OCI-LY3 (cell line): ENCODE measurements around the gene ACSF3.
A peak's percentile ranks its signal among the peaks of the same experiment; 100 is the strongest.
"Not testable (repeated sequence)": the region's sequence is repeated elsewhere in the genome, so short reads cannot be mapped to it uniquely, and the experiment has no call there.

Experiments used
- H2AFZ ChIP-seq: fragments of 200-600, 300-600 bp; shearing (Covaris generic); 2 replicates; pipeline ENCODE4 v1.6.0; 2014; ENCODE audit warnings: antibody characterized with exemption, low read depth, low read length
- H3K27ac ChIP-seq: fragments of 200-600, 300-600 bp; sonication (generic); 2 replicates; pipeline ENCODE4 v1.5.1; 2014; ENCODE audit warnings: mild to moderate bottlenecking, low read length, moderate library complexity, mixed read lengths
- H3K27me3 ChIP-seq: fragments of 200-600, 300-600 bp; sonication (generic); 2 replicates; pipeline ENCODE4 v1.6.1; 2014; ENCODE audit warnings: low read depth, low read length, mixed read lengths
- H3K36me3 ChIP-seq: fragments of 200-600, 300-600 bp; sonication (generic); replicated peaks from 2 replicates; pipeline ENCODE3; 2014; ENCODE audit warnings: low read depth, low read length, mixed read lengths
- H3K4me1 ChIP-seq: fragments of 300-600, 200-600 bp; sonication (generic); 2 replicates; pipeline ENCODE4 v1.6.1; 2014; ENCODE audit warnings: low read length, mixed read lengths
- H3K4me2 ChIP-seq: fragments of 200-600, 300-600 bp; sonication (generic); 2 replicates; pipeline ENCODE4 v1.6.1; 2014; ENCODE audit warnings: low read length, mixed read lengths
- H3K4me3 ChIP-seq: fragments of 300-600, 200-600 bp; sonication (generic); 2 replicates; pipeline ENCODE4 v1.5.1; 2014; ENCODE audit warnings: antibody characterized with exemption, mild to moderate bottlenecking, low read length, moderate library complexity
- H3K79me2 ChIP-seq: fragments of 300-600, 200-600 bp; shearing (Covaris generic); 2 replicates; pipeline ENCODE4 v1.6.1; 2014; ENCODE audit warnings: mild to moderate bottlenecking, low read length, mixed read lengths
- H3K9ac ChIP-seq: fragments of 300-600, 200-600 bp; shearing (Covaris generic); 2 replicates; pipeline ENCODE4 v1.6.0; 2014; ENCODE audit warnings: mild to moderate bottlenecking, low read length, moderate library complexity
- H3K9me3 ChIP-seq: fragments of 200-600, 300-600 bp; shearing (Covaris generic); 2 replicates; pipeline ENCODE4 v1.6.1; 2014; ENCODE audit warnings: low read length, mixed read lengths; ENCODE audit not compliant: insufficient read depth
- H4K20me1 ChIP-seq: fragments of 200-600, 300-600 bp; sonication (generic); 2 replicates; pipeline ENCODE4 v1.6.1; 2016; ENCODE audit warnings: low read length, mixed read lengths; ENCODE audit not compliant: insufficient read depth
- EZH2phosphoT487 ChIP-seq: fragments of 200-600 bp; shearing (Covaris generic); IDR thresholded peaks from 2 replicates; pipeline ENCODE4 v1.6.1; 2018; ENCODE audit warnings: antibody characterized with exemption, mixed run types, low read depth
- TF ChIP-seq, protein P1 (sequence below): fragments of 200-600, 300-600 bp; sonication (generic); IDR thresholded peaks from 2 replicates; pipeline ENCODE4 v1.5.1; 2014; ENCODE audit warnings: antibody characterized with exemption, low read length, low read depth

Gene ACSF3

DNA sequence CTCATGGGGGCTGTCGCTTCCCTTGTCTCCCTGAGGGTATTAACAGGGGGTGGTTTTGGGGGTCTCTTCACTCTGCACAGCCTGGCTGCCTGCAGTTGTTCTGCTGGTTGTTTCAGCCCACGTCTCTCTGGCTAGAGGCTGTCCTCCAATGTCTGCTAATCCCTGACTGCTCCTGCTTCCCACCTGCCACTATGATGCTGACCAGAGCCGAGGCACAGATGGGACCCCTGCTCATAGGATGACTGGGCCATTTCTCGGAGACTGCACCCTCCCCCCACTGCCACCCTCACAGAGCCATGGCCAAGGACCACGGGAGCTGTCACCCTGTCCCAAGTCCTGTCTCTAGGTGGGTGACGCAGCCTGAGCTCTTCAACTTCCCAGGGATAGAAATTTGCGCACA is 1.6 kb upstream of the ACSF3 start:
- Histone ChIP-seq H3K36me3 (peaks cover 15% of the 10 kb centered on the region), H3K4me2 (no peak overlapping the region), H3K4me1 (peaks cover 28% of the 10 kb centered on the region), H4K20me1 (peaks cover 17% of the 10 kb centered on the region), H3K27me3 (peaks cover 32% of the 10 kb centered on the region), H3K27ac (no peak overlapping the region), H3K4me3 (no peak overlapping the region), H2AFZ (no peak overlapping the region), H3K9me3 (no peaks in the 10 kb centered on the region; the same call in 1 of the 2 replicates), H3K79me2 (peaks cover 33% of the 10 kb centered on the region), H3K9ac (no peak overlapping the region)
- TF ChIP-seq, protein P1, sequence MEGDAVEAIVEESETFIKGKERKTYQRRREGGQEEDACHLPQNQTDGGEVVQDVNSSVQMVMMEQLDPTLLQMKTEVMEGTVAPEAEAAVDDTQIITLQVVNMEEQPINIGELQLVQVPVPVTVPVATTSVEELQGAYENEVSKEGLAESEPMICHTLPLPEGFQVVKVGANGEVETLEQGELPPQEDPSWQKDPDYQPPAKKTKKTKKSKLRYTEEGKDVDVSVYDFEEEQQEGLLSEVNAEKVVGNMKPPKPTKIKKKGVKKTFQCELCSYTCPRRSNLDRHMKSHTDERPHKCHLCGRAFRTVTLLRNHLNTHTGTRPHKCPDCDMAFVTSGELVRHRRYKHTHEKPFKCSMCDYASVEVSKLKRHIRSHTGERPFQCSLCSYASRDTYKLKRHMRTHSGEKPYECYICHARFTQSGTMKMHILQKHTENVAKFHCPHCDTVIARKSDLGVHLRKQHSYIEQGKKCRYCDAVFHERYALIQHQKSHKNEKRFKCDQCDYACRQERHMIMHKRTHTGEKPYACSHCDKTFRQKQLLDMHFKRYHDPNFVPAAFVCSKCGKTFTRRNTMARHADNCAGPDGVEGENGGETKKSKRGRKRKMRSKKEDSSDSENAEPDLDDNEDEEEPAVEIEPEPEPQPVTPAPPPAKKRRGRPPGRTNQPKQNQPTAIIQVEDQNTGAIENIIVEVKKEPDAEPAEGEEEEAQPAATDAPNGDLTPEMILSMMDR, result no peak
- TF ChIP-seq EZH2phosphoT487, result no peak

DNA sequence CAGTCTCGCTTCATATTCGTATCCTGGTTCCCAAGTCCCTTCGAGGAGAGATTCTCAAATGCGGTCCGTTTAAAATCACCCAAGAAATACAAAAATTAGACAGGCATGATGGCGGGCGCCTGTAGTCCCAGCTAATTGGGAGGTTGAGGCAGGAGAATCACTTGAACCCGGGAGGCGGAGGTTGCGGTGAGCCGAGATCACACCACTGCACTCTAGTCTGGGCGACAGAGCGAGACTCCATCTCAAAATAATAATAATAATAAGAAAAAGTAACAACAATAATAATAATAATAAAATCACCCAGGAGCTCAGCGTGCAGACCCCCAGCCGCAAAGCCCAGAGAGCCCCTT is 425 bp upstream of the ACSF3 start:
- H3K4me3 ChIP-seq, result peak overlapping the region; percentile 88

DNA sequence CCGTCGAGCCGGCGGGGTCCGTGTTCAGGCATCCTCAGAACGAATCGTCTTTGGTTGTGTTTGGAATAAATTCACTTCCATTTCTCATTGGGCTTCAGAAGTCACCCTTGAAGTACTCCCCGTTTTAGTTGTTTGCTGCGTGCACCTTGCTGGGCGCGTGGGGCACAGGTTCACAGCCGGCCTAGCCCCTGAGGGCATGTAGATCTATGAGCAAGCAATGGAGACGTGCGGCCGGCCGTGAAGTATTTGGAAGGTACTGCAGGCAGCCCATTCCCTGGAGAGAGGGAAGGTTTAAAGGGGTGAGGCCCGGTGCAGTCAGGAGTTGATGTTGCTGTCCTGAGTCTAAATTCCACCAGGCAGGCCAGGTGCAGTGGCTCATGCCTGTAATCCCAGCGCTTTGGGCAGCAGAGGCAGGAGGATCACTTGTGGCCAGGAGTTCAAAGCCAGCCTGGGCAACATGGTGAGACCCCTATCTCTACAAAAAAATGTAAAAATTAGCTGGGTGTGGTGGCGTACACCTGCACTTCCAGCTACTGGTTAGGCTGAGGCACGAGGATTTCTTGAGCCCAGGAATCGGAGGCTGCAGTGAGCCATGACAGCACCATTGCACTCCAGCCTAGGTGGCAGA is 714 bp downstream of the ACSF3 start:
- Histone ChIP-seq H3K36me3 (peaks cover 23% of the 10 kb centered on the region), H3K79me2 (peaks cover 57% of the 10 kb centered on the region), H3K4me3 (peak overlapping the region; percentile 88), H3K27ac (peak overlapping the region; percentile 54), H3K4me1 (peaks cover 48% of the 10 kb centered on the region), H2AFZ (no peak overlapping the region; the same call in 1 of the 2 replicates), H3K27me3 (peaks cover 25% of the 10 kb centered on the region), H4K20me1 (peaks cover 41% of the 10 kb centered on the region), H3K4me2 (peak overlapping the region; percentile 93), H3K9me3 (no peaks in the 10 kb centered on the region; the same call in 1 of the 2 replicates), H3K9ac (peak overlapping the region; percentile 93)
- TF ChIP-seq, protein P1, result no peak
- TF ChIP-seq EZH2phosphoT487, result no peak

More for the DNA sequence above, 425 bp upstream of the ACSF3 start:
- Histone ChIP-seq H4K20me1 (peaks cover 29% of the 10 kb centered on the region), H3K79me2 (peaks cover 46% of the 10 kb centered on the region), H3K4me2 (peak overlapping the region; percentile 62), H3K27me3 (peaks cover 32% of the 10 kb centered on the region), H3K9ac (peak overlapping the region; percentile 93), H3K4me1 (peaks cover 40% of the 10 kb centered on the region), H3K36me3 (peaks cover 18% of the 10 kb centered on the region)
- H3K27ac ChIP-seq, H3K9me3 ChIP-seq, H2AFZ ChIP-seq: not testable (repeated sequence)

DNA sequence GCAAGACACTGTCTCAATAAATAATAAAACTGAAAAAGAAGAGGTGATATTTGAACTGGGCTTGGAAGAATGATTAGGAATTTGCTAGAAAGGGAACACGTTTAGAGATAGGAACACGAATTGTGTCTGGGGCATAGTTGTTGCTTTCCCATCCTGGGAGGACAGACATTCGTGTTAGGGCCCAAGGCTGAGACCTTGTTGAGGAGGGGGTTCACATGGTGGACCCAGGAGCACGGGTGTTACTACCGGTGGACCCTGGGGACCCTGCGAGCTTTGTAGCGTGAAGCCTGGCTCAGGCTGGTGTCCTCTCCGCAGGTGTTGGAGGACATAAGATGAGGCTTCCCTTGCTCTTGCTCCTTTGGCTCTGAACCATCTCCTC is 1.2 kb downstream of the ACSF3 start:
- Histone ChIP-seq H4K20me1 (peaks cover 45% of the 10 kb centered on the region), H3K9me3 (no peaks in the 10 kb centered on the region; the same call in 1 of the 2 replicates), H3K79me2 (peaks cover 62% of the 10 kb centered on the region), H3K27ac (peak overlapping the region; percentile 54; the same call in 1 of the 2 replicates), H2AFZ (no peak overlapping the region), H3K36me3 (peaks cover 23% of the 10 kb centered on the region), H3K4me1 (peaks cover 48% of the 10 kb centered on the region), H3K4me2 (peak overlapping the region; percentile 93), H3K27me3 (peaks cover 20% of the 10 kb centered on the region), H3K4me3 (peak overlapping the region; percentile 88), H3K9ac (peak overlapping the region; percentile 93)
- no peak for TF ChIP-seq EZH2phosphoT487
- TF ChIP-seq, protein P1, result no peak
